GM23338 (cell line): ENCODE measurements around the gene SMIM14.

Source experiments
- CREB1 ChIP-seq: fragments of 250-450 bp; sonication (Bioruptor Pico); IDR thresholded peaks from 2 replicates; pipeline ENCODE4 v1.5.0; 2020; ENCODE audit warnings: low read depth, mild to moderate bottlenecking, moderate library complexity
- CTCF ChIP-seq, 2 experiments: fragments of 200-600 bp in 1 of 2; sonication (generic) in 1 of 2; conservative IDR thresholded peaks; 2 replicates each; pipeline versions ENCODE4 v1.5.1 to v1.6.1; 2016 to 2017; ENCODE audit warnings: antibody characterized with exemption in 2 of 2, low read depth in 2 of 2, mild to moderate bottlenecking in 2 of 2, moderate library complexity in 1 of 2
- ETS1 ChIP-seq: IDR thresholded peaks from 2 replicates; pipeline ENCODE4 v1.6.1; 2016; ENCODE audit warnings: antibody characterized with exemption
- EZH2 ChIP-seq: fragments of 200-600 bp; sonication (generic); IDR thresholded peaks from one replicate; pipeline ENCODE4 v1.8.0; 2017; ENCODE audit warnings: antibody characterized with exemption, mild to moderate bottlenecking, low read depth; ENCODE audit not compliant: unreplicated experiment
- EZH2phosphoT487 ChIP-seq: fragments of 200-600 bp; sonication (generic); IDR thresholded peaks from one replicate; pipeline ENCODE4 v1.8.1; 2018; ENCODE audit warnings: antibody characterized with exemption; ENCODE audit not compliant: unreplicated experiment
- JUNB ChIP-seq: IDR thresholded peaks from one replicate; pipeline ENCODE4 v1.6.1; 2016; ENCODE audit warnings: antibody characterized with exemption; ENCODE audit not compliant: unreplicated experiment
- NANOG ChIP-seq: IDR thresholded peaks from 2 replicates; pipeline ENCODE4 v1.6.1; 2016; ENCODE audit warnings: antibody characterized with exemption, borderline replicate concordance
- POLR2AphosphoS5 ChIP-seq: IDR thresholded peaks from 2 replicates; pipeline ENCODE4 v1.6.1; 2016; ENCODE audit warnings: antibody characterized with exemption, low read depth
- REST ChIP-seq: IDR thresholded peaks from one replicate; pipeline ENCODE4 v1.6.1; 2018; ENCODE audit warnings: antibody characterized with exemption; ENCODE audit not compliant: unreplicated experiment
- STAT1 ChIP-seq: IDR thresholded peaks from one replicate; pipeline ENCODE4 v1.6.1; 2016; ENCODE audit warnings: antibody characterized with exemption; ENCODE audit not compliant: unreplicated experiment
- ZNF114 ChIP-seq: fragments of 250-450 bp; sonication (Bioruptor Pico); IDR thresholded peaks from 2 replicates; pipeline ENCODE4 v1.5.0; 2020; ENCODE audit warnings: mild to moderate bottlenecking, moderate library complexity
- ZNF331 ChIP-seq: fragments of 250-450 bp; sonication (Bioruptor Pico); IDR thresholded peaks from 2 replicates; pipeline ENCODE4 v1.5.0; 2020; ENCODE audit warnings: low read depth, mild to moderate bottlenecking, moderate library complexity

GRCh38 chr4:39668887-39669286 is 30.2 kb upstream of the SMIM14 start:
- no peak for TF ChIP-seq POLR2AphosphoS5
- no peak for TF ChIP-seq CTCF (conservative IDR thresholded peaks at IDR 0.05; ENCODE audit: low read depth in 2 of 2)
- TF ChIP-seq EZH2phosphoT487: no peak
- no peak for TF ChIP-seq CREB1 (CRISPR knock-in tag)
- no peak for TF ChIP-seq EZH2
- no peak for TF ChIP-seq JUNB
- no peak for TF ChIP-seq REST
- no peak for TF ChIP-seq ZNF114 (CRISPR knock-in tag)
- TF ChIP-seq ZNF331: no peak
- TF ChIP-seq ETS1: no peak
- no peak for TF ChIP-seq NANOG
- TF ChIP-seq STAT1: no peak
